Stomach (tissue), 9 donors: ENCODE data around the gene DYDC1. TPM values are rescaled to one million over a fixed set of nuclear protein-coding genes. Genes with fewer than 3 reads are reported as not detected.

Experiments
- DNase-seq, 2 donors: peaks; one replicate each; pipeline versions ENCODE4 v3.0.0 to v3.0.0-alpha.2; 2013 to 2019
- H3K27ac ChIP-seq, 5 donors: fragments of 200-600 bp in 4 of 5; sonication (generic) in 4 of 5; one replicate each; pipeline ENCODE4 v1.5.1; 2013 to 2019; ENCODE audit warnings: mild to moderate bottlenecking in 1 of 5, moderate library complexity in 1 of 5
- H3K27me3 ChIP-seq, 3 donors: fragments of 200-600 bp; sonication (generic); one replicate each; pipeline ENCODE4 v1.5.1; 2017 to 2019; ENCODE audit warnings: mixed run types in 1 of 3
- H3K36me3 ChIP-seq, 4 donors: fragments of 200-600 bp; sonication (generic); 1 replicate in 3 of 4; 2 replicates in 1 of 4; pipeline ENCODE4 v1.5.1; 2016 to 2019
- H3K4me1 ChIP-seq, 4 donors: fragments of 200-600 bp; sonication (generic); one replicate each; pipeline ENCODE4 v1.5.1; 2016 to 2019
- H3K4me3 ChIP-seq, 4 donors: fragments of 200-600 bp; sonication (generic) in 3 of 4; one replicate each; pipeline ENCODE4 v1.5.1; 2016 to 2019; ENCODE audit warnings: mild to moderate bottlenecking in 1 of 4
- H3K9me3 ChIP-seq, 4 donors: fragments of 200-600 bp; sonication (generic); one replicate each; pipeline ENCODE4 v1.5.1; 2016 to 2019
- EP300 ChIP-seq: sonication (generic); formaldehyde crosslinking; IDR thresholded peaks from one replicate; pipeline ENCODE4 v1.6.1; 2017; ENCODE audit warnings: antibody characterized with exemption
- POLR2A ChIP-seq, 4 donors: fragments of 450-650 bp; IDR thresholded peaks; one replicate each; pipeline ENCODE4 v1.6.1; 2016; ENCODE audit warnings: antibody characterized with exemption in 4 of 4, control low read depth in 2 of 4, mild to moderate bottlenecking in 1 of 4, moderate library complexity in 1 of 4
- POLR2AphosphoS5 ChIP-seq, 3 donors: sonication (generic); formaldehyde crosslinking; IDR thresholded peaks; one replicate each; pipeline ENCODE4 v1.6.1; 2016; ENCODE audit warnings: antibody characterized with exemption in 3 of 3
- WGBS, 5 donors: extraction: QIAGEN DNeasy Blood & Tissue Kit in 3 of 5; methylation state at CpG; one replicate each; pipeline versions ENCODE4 v1.1.5 to v1.1.7; 2013 to 2018; 5-methylcytosine and 5-hydroxymethylcytosine counted together
- intact Hi-C: fragments of 100-400 bp; cut with DNase I; formaldehyde crosslinking; loops from one replicate; pipeline ENCODE4 v1.15.1; 2023; ENCODE audit warnings: low total_unique reads
- polyA plus RNA-seq, 3 donors: library from polyadenylated mRNA; stranded (reverse); fragments of 200-250 nt; gene quantifications; one replicate each; pipeline ENCODE4 v1.2.3, GENCODE V29; 2013
- total RNA-seq, 5 donors: library from RNA; depleted of rRNA; stranded (reverse); fragments of >200 nt; gene quantifications; one replicate each; pipeline versions ENCODE4 v1.1.0 to v1.2.3, GENCODE V29; 2014 to 2016
- TF ChIP-seq, protein P1 (sequence below), 7 experiments: fragments of 450-650 bp in 4 of 7; fragments of 200-600 bp in 3 of 7; sonication (generic) in 3 of 7; IDR thresholded peaks; one replicate each; pipeline ENCODE4 v1.5.1; 2016 to 2019; ENCODE audit warnings: antibody characterized with exemption in 7 of 7, control low read depth in 2 of 7, mild to moderate bottlenecking in 1 of 7
- donor health status: healthy with polysubstance abuse.
- donor health status: Bipolar disorder and iron deficiency.
- donor health status: healthy.

The DYDC1 gene
- total and polyA plus RNA-seq, 8 donors, result not detected

DNA sequence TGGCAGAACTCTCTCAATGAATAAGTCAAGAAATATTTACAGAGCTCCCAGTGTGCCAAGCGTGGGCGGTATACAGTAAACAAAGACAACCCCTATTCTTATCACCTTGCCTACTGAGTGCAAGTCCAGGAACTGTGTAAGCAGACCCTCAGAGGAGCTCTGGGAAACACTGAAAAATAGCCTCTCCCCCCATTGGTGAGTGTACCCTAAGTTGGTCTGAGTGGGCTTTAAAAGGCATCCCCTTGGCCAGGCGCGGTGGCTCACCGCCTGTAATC lies 1.2 kb upstream of the DYDC1 start:
- H3K36me3 ChIP-seq, result no peaks in the 10 kb centered on the region
- 69 to 80% (median 75%) methylated on average over 5 of the region's 5 CpGs for WGBS, 5 donors
- no peak for TF ChIP-seq EP300
- DNase-seq, result no peak
- intact Hi-C loops, result no loop called here
- H3K9me3 ChIP-seq, result no peaks in the 10 kb centered on the region
- H3K4me1 ChIP-seq, result peaks cover 5 to 17% (median 16%) of the 10 kb centered on the region in 4 donors
- peaks cover 0 to 46% (median 17%) of the 10 kb centered on the region in 3 donors for H3K27me3 ChIP-seq
- peak overlapping the region in 1 of 4 donors; percentile 56 for H3K4me3 ChIP-seq
- no peak overlapping the region for H3K27ac ChIP-seq

DNA sequence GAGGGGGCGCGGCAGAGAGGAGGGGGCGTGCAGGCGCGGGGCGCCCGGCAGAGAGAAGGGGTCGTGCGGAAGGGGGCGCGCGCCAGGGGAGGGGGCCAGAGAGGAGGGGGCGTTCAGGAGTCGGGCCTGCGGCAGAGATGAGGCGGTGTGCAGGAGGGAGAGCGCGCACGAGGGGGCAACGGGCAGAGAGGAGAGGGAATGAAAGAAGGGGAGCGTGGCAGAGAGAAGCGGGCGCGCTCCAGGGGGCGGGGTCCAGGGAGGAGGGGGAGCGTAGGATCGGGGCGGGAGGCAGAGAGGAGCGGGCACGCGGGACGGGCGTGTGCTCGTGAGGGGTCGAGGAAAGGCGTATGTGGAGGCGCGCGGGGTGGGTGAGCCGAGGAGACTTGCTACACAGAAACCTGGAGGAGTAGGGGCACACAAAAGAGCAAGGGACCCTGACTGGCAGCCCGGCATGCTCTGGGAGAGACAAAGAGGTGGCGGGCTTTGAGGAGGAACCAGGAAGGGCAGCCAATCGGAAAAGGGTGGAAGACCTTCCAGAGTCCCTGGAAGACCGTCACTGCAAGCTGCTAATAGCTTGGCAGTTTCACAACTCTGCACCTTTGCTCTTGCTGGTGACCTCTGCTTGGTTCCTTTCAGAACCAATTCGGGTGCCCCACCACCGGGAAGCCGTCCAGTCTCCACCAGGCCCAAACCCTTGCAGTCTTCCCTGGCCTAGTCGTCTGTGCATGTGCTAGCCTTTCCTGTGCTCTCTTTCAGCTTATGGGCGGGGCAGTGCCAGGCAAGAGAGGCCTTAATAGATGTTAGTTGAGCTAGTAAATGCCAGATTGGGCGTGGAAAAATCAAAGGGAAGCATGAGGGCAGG lies 665 bp upstream of the DYDC1 start:
- Histone ChIP-seq H3K4me3 (peak overlapping the region; percentile 40 to 56 (median 47)), H3K9me3 (no peaks in the 10 kb centered on the region), H3K36me3 (no peaks in the 10 kb centered on the region), H3K27me3 (peaks cover 0 to 46% (median 17%) of the 10 kb centered on the region in 3 donors), H3K27ac (no peak overlapping the region), H3K4me1 (peaks cover 5 to 17% (median 16%) of the 10 kb centered on the region in 4 donors)
- intact Hi-C loops, result no loop called here
- peak in 1 of 2 donors; percentile 72 for DNase-seq
- TF ChIP-seq EP300 (no peak), POLR2A (IDR thresholded peaks at IDR 0.05) (no peak), POLR2AphosphoS5 (IDR thresholded peaks at IDR 0.05) (no peak)
- TF ChIP-seq, protein P1, sequence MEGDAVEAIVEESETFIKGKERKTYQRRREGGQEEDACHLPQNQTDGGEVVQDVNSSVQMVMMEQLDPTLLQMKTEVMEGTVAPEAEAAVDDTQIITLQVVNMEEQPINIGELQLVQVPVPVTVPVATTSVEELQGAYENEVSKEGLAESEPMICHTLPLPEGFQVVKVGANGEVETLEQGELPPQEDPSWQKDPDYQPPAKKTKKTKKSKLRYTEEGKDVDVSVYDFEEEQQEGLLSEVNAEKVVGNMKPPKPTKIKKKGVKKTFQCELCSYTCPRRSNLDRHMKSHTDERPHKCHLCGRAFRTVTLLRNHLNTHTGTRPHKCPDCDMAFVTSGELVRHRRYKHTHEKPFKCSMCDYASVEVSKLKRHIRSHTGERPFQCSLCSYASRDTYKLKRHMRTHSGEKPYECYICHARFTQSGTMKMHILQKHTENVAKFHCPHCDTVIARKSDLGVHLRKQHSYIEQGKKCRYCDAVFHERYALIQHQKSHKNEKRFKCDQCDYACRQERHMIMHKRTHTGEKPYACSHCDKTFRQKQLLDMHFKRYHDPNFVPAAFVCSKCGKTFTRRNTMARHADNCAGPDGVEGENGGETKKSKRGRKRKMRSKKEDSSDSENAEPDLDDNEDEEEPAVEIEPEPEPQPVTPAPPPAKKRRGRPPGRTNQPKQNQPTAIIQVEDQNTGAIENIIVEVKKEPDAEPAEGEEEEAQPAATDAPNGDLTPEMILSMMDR (IDR thresholded peaks at IDR 0.05), result no peak
- WGBS, 5 donors, result 8 to 12% (median 10%) methylated on average over 41 to 50 of the region's 50 CpGs

DNA sequence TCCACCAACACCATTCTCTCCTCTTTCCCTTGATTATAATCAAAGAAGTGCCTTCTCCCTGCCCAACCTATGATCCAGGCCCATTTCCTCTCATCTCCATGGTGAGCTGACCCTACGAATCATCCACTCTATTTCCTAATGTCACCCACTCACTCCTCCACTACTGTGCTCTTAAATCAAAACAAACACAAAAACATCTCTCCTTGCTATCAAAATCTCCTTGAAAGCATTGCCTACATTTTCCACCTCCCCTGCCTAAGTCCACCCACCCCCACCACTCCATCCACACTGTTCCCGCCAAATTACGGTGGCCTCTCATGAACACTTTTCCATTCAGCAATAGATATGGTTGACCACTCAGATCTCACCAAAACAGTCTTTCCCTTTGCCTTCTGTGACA lies 5.3 kb downstream of the DYDC1 start:
- Histone ChIP-seq H3K36me3 (no peaks in the 10 kb centered on the region), H3K27me3 (peaks cover 0 to 24% (median 4%) of the 10 kb centered on the region in 3 donors), H3K9me3 (no peaks in the 10 kb centered on the region), H3K27ac (no peak overlapping the region), H3K4me1 (peaks cover 1 to 4% (median 2%) of the 10 kb centered on the region in 4 donors), H3K4me3 (no peak overlapping the region)
- TF ChIP-seq, protein P1 (IDR thresholded peaks at IDR 0.05), result no peak
- TF ChIP-seq POLR2AphosphoS5 (IDR thresholded peaks at IDR 0.05) (no peak), EP300 (no peak), POLR2A (IDR thresholded peaks at IDR 0.05) (no peak)
- no peak for DNase-seq
- 88 to 94% (median 91%) methylated on average over 3 of the region's 3 CpGs for WGBS, 5 donors
- intact Hi-C loops, result no loop called here

DNA sequence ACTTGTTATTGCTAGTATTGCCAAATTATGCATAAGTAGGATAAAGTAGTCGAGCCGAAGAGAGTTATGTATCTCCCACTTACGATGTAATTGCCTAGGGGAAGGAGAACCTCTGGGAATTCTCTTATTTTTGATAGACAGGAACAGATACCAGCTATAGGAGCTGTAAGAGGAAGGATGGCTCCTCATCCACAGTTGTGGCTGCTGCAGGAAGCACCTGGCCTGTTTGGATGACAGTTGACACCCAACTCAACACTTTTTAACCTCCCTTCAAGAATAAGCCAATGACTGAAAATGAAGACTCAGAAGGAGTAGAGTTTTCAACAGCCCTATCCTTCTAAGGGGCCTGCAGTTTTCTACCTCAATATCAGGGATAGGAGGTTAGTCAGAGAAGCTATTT lies 6.3 kb downstream of the DYDC1 start:
- Histone ChIP-seq H3K9me3 (no peaks in the 10 kb centered on the region), H3K27me3 (peaks cover 0 to 17% (median 0%) of the 10 kb centered on the region in 3 donors), H3K4me1 (no peaks in the 10 kb centered on the region), H3K27ac (no peak overlapping the region), H3K36me3 (no peaks in the 10 kb centered on the region), H3K4me3 (no peak overlapping the region)
- no peak for DNase-seq
- TF ChIP-seq POLR2A (IDR thresholded peaks at IDR 0.05) (no peak), EP300 (no peak), POLR2AphosphoS5 (IDR thresholded peaks at IDR 0.05) (no peak)
- TF ChIP-seq, protein P1 (IDR thresholded peaks at IDR 0.05), result no peak
- 72 to 88% (median 79%) methylated on average over 3 of the region's 3 CpGs for WGBS, 5 donors
- intact Hi-C loops, result no loop called here

DNA sequence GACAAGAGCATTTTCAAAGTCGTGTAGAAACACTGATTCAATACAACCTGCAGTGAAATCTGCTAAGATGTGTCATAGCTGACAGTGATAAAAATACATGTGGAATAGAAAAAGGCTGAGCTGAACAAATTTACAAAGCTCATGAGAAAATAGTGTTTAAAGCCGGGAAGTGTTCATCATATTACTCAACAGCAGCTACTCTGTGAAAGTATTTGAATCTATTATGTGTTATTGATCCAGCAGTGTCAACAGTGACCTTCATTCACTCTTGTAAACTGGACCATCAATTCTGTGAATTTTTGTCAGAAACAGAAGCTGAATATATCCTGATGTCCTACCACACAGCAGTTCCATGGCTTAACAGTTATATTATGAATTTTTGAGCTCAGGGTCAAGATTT lies 11.6 kb downstream of the DYDC1 start:
- Histone ChIP-seq H3K4me1 (no peaks in the 10 kb centered on the region), H3K9me3 (no peaks in the 10 kb centered on the region), H3K36me3 (no peaks in the 10 kb centered on the region), H3K4me3 (no peak overlapping the region), H3K27me3 (no peaks in the 10 kb centered on the region), H3K27ac (no peak overlapping the region)
- intact Hi-C loops, result no loop called here
- DNase-seq, result no peak
- whole genome bisulfite sequencing, 5 donors, result 36 to 54% (median 50%) methylated on average over 2 of the region's 2 CpGs
- no peak for TF ChIP-seq EP300
- TF ChIP-seq POLR2A (IDR thresholded peaks at IDR 0.05), result no peak
- no peak for TF ChIP-seq POLR2AphosphoS5 (IDR thresholded peaks at IDR 0.05)
- TF ChIP-seq, protein P1 (IDR thresholded peaks at IDR 0.05), result no peak
